HEK293 (cell line): ENCODE measurements around the gene TCAP.

Source experiments
- CTCF ChIA-PET: fragments of 350-600 bp; formaldehyde crosslinking; extraction: SDS; loops from one replicate; lab custom pipeline; 2021; ENCODE audit warnings: antibody characterized with exemption; lab: Yijun Ruan, JAX
- POLR2A ChIA-PET: fragments of 300-600 bp; formaldehyde crosslinking; extraction: SDS; loops from one replicate; lab custom pipeline; 2020; ENCODE audit warnings: antibody characterized with exemption, inconsistent platforms; lab: Yijun Ruan, JAX
- H3K27ac ChIP-seq: fragments of 200-500 bp; sonication (Bioruptor generic); 2 replicates; pipeline ENCODE4 v1.5.1; 2014; ENCODE audit warnings: low read depth, low read length, control low read depth, inconsistent platforms; ENCODE audit errors: extremely low read depth
- H3K36me3 ChIP-seq, 2 experiments: fragments of 200-500 bp in 1 of 2; sonication (Bioruptor generic) in 1 of 2; 1 replicate in 1 of 2; 2 replicates in 1 of 2; pipeline ENCODE4 v1.5.1; 2014 to 2017; ENCODE audit warnings: inconsistent platforms in 2 of 2, low read length in 2 of 2; ENCODE audit not compliant: control insufficient read depth in 2 of 2, insufficient read depth in 1 of 2
- H3K4me1 ChIP-seq: fragments of 200-500 bp; sonication (Bioruptor generic); 2 replicates; pipeline ENCODE4 v1.5.1; 2014; ENCODE audit warnings: mild to moderate bottlenecking, low read length, inconsistent platforms; ENCODE audit not compliant: control insufficient read depth, insufficient read depth
- H3K4me3 ChIP-seq: 2 replicates; pipeline ENCODE4 v1.5.1; 2011; ENCODE audit warnings: low read depth, mild to moderate bottlenecking, control low read depth, low read length, moderate library complexity
- H3K9me3 ChIP-seq: fragments of 200-500 bp; sonication (Bioruptor generic); 2 replicates; pipeline ENCODE4 v1.5.1; 2014; ENCODE audit warnings: low read depth, low read length, inconsistent platforms; ENCODE audit not compliant: control insufficient read depth, insufficient read depth
- EGR2 ChIP-seq: fragments of 450-650 bp; formaldehyde crosslinking; IDR thresholded peaks from 2 replicates; pipeline ENCODE4 v1.5.1; 2016; ENCODE audit warnings: low read depth, missing biosample characterization, missing genetic modification characterization
- GLIS1 ChIP-seq: fragments of 450-650 bp; formaldehyde crosslinking; IDR thresholded peaks from 2 replicates; pipeline ENCODE4 v1.5.1; 2016; ENCODE audit warnings: missing biosample characterization, missing genetic modification characterization
- GLIS2 ChIP-seq: fragments of 450-650 bp; formaldehyde crosslinking; IDR thresholded peaks from 2 replicates; pipeline ENCODE4 v1.5.1; 2016; ENCODE audit warnings: missing biosample characterization, missing genetic modification characterization
- KLF1 ChIP-seq: fragments of 450-650 bp; formaldehyde crosslinking; IDR thresholded peaks from 2 replicates; pipeline ENCODE4 v1.5.1; 2016; ENCODE audit warnings: missing biosample characterization, missing genetic modification characterization
- PBX3 ChIP-seq: sonication (generic); formaldehyde crosslinking; IDR thresholded peaks from 2 replicates; pipeline ENCODE4 v1.8.1; 2022; ENCODE audit warnings: mild to moderate bottlenecking, moderate library complexity, missing genetic modification reagents
- PRDM10 ChIP-seq: fragments of 450-650 bp; formaldehyde crosslinking; IDR thresholded peaks from 2 replicates; pipeline ENCODE4 v1.5.1; 2016; ENCODE audit warnings: missing biosample characterization, missing genetic modification characterization
- YY1 ChIP-seq: fragments of 450-650 bp; formaldehyde crosslinking; IDR thresholded peaks from 2 replicates; pipeline ENCODE4 v1.5.1; 2018; ENCODE audit warnings: missing biosample characterization, missing genetic modification characterization
- ZBTB10 ChIP-seq: fragments of 450-650 bp; formaldehyde crosslinking; IDR thresholded peaks from 2 replicates; pipeline ENCODE4 v1.5.1; 2016; ENCODE audit warnings: missing biosample characterization, missing genetic modification characterization
- ZBTB17 ChIP-seq: fragments of 450-650 bp; formaldehyde crosslinking; IDR thresholded peaks from 2 replicates; pipeline ENCODE4 v1.5.1; 2016; ENCODE audit warnings: missing biosample characterization, missing genetic modification characterization
- ZFHX2 ChIP-seq: fragments of 450-650 bp; formaldehyde crosslinking; conservative IDR thresholded peaks from 2 replicates; pipeline ENCODE4 v1.5.1; 2016; ENCODE audit warnings: missing biosample characterization, missing genetic modification characterization
- ZIC2 ChIP-seq: fragments of 450-650 bp; formaldehyde crosslinking; IDR thresholded peaks from 2 replicates; pipeline ENCODE4 v1.5.1; 2016; ENCODE audit warnings: missing biosample characterization, missing genetic modification characterization
- ZNF10 ChIP-seq: fragments of 450-650 bp; formaldehyde crosslinking; IDR thresholded peaks from 2 replicates; pipeline ENCODE4 v1.5.1; 2017; ENCODE audit warnings: missing biosample characterization, missing genetic modification characterization
- ZNF133 ChIP-seq: fragments of 450-650 bp; formaldehyde crosslinking; IDR thresholded peaks from 2 replicates; pipeline ENCODE4 v1.5.1; 2016; ENCODE audit warnings: missing biosample characterization, missing genetic modification characterization
- ZNF335 ChIP-seq: fragments of 450-650 bp; formaldehyde crosslinking; conservative IDR thresholded peaks from 2 replicates; pipeline ENCODE4 v1.5.1; 2016; ENCODE audit warnings: missing biosample characterization, missing genetic modification characterization
- ZNF354C ChIP-seq: fragments of 450-650 bp; formaldehyde crosslinking; IDR thresholded peaks from 2 replicates; pipeline ENCODE4 v1.5.1; 2016; ENCODE audit warnings: missing biosample characterization, missing genetic modification characterization, low read depth, borderline replicate concordance
- ZNF362 ChIP-seq: fragments of 450-650 bp; formaldehyde crosslinking; IDR thresholded peaks from 2 replicates; pipeline ENCODE4 v1.5.1; 2016; ENCODE audit warnings: missing biosample characterization, missing genetic modification characterization
- ZNF366 ChIP-seq: fragments of 450-650 bp; formaldehyde crosslinking; conservative IDR thresholded peaks from 2 replicates; pipeline ENCODE4 v1.5.1; 2016; ENCODE audit warnings: missing biosample characterization, missing genetic modification characterization
- ZNF449 ChIP-seq: fragments of 450-650 bp; formaldehyde crosslinking; IDR thresholded peaks from 2 replicates; pipeline ENCODE4 v1.5.1; 2017; ENCODE audit warnings: missing biosample characterization, mild to moderate bottlenecking, missing genetic modification characterization, moderate library complexity
- ZNF645 ChIP-seq: fragments of 450-650 bp; formaldehyde crosslinking; IDR thresholded peaks from 2 replicates; pipeline ENCODE4; 2016; ENCODE audit warnings: missing biosample characterization, missing genetic modification characterization
- ZNF747 ChIP-seq: fragments of 450-650 bp; formaldehyde crosslinking; IDR thresholded peaks from 2 replicates; pipeline ENCODE4 v1.5.1; 2016; ENCODE audit warnings: missing biosample characterization, missing genetic modification characterization
- ZNF791 ChIP-seq: fragments of 450-650 bp; formaldehyde crosslinking; IDR thresholded peaks from 2 replicates; pipeline ENCODE4 v1.5.1; 2016; ENCODE audit warnings: missing biosample characterization, missing genetic modification characterization

TCAP gene

GRCh38 chr17:39677542-39678339, 12.6 kb downstream of the TCAP start:
- no peak overlapping the region for H3K27ac ChIP-seq
- POLR2A ChIA-PET = interaction anchor here (1.0 to 1.2 kb wide), 2 partner anchors 10 to 22 kb away, joined by 3 to 4 read pairs; partner anchors contain the start of genes ERBB2 and PGAP3
- CTCF ChIA-PET = interaction anchor here (0.5 to 4.4 kb wide), 9 partner anchors 9 to 77 kb away, joined by 3 to 22 read pairs (median 4); partner anchors contain the start of genes PGAP3 and PNMT

More at GRCh38 chr17:39677542-39678339, 12.6 kb downstream of the TCAP start:
- TF ChIP-seq ZNF747 (tag by site-specific recombination) (no peak), ZIC2 (peak; percentile 64), ZBTB17 (tag by site-specific recombination) (peak; percentile 69), ZBTB10 (no peak), ZNF354C (tag by site-specific recombination) (no peak), KLF1 (tag by site-specific recombination) (no peak), EGR2 (tag by site-specific recombination) (peak; percentile 60; the same call in 1 of the 2 replicates), GLIS1 (tag by site-specific recombination) (peak; percentile 73), ZNF449 (tag by site-specific recombination) (peak; percentile 90), ZNF791 (tag by site-specific recombination) (no peak), ZNF645 (no peak), ZNF366 (tag by site-specific recombination) (no peak), ZNF10 (tag by site-specific recombination) (no peak), ZNF133 (tag by site-specific recombination) (no peak), YY1 (tag by site-specific recombination) (no peak), GLIS2 (peak; percentile 45; the same call in 1 of the 2 replicates), ZFHX2 (tag by site-specific recombination) (peak; percentile 51), ZNF335 (tag by site-specific recombination) (0 out of 2 replicates have a peak, but pooled peaks have one; percentile 17), ZNF362 (tag by site-specific recombination) (no peak), PBX3 (CRISPR knock-in tag) (no peak), PRDM10 (peak; percentile 61)
- TF ChIP-seq, all 188 proteins: peak for 9
- Histone ChIP-seq H3K36me3 (peaks cover 0 to 3% of the 10 kb centered on the region in 2 experiments; a peak in 2 of 3 replicates), H3K4me1 (peaks cover 17% of the 10 kb centered on the region), H3K9me3 (no peaks in the 10 kb centered on the region), H3K4me3 (no peak overlapping the region)
